Adipocyte (in vitro differentiated cells): ENCODE data around the gene PLSCR4.
"Not testable (repeated sequence)": the region's sequence is repeated elsewhere in the genome, so short reads cannot be mapped to it uniquely, and the experiment has no call there.

ENCODE experiments used
- DNase-seq: peaks from one replicate; pipeline ENCODE4 v3.0.0-alpha.2; 2015; ENCODE audit warnings: low read depth
- H3K27me3 ChIP-seq: replicated peaks from 2 replicates; pipeline ENCODE4 v1.7.0; 2013; ENCODE audit warnings: mild to moderate bottlenecking, low read length, moderate library complexity; ENCODE audit not compliant: control insufficient read depth, insufficient read depth
- H3K36me3 ChIP-seq: 2 replicates; pipeline ENCODE4 v1.7.0; 2013; ENCODE audit warnings: low read length, mild to moderate bottlenecking, moderate library complexity; ENCODE audit not compliant: control insufficient read depth, insufficient read depth, severe bottlenecking
- H3K4me1 ChIP-seq: 2 replicates; pipeline ENCODE4 v1.7.0; 2013; ENCODE audit warnings: mild to moderate bottlenecking, low read length, moderate library complexity; ENCODE audit not compliant: control insufficient read depth, insufficient read depth
- H3K4me3 ChIP-seq: 2 replicates; pipeline ENCODE4 v1.7.0; 2013; ENCODE audit warnings: mild to moderate bottlenecking, low read length, moderate library complexity
- H3K9ac ChIP-seq: 2 replicates; pipeline ENCODE4 v1.7.0; 2013; ENCODE audit warnings: mild to moderate bottlenecking, low read length, moderate library complexity
- H3K9me3 ChIP-seq: 2 replicates; pipeline ENCODE4 v1.7.0; 2013; ENCODE audit warnings: mild to moderate bottlenecking, low read length, moderate library complexity; ENCODE audit not compliant: control insufficient read depth

Gene PLSCR4

DNA sequence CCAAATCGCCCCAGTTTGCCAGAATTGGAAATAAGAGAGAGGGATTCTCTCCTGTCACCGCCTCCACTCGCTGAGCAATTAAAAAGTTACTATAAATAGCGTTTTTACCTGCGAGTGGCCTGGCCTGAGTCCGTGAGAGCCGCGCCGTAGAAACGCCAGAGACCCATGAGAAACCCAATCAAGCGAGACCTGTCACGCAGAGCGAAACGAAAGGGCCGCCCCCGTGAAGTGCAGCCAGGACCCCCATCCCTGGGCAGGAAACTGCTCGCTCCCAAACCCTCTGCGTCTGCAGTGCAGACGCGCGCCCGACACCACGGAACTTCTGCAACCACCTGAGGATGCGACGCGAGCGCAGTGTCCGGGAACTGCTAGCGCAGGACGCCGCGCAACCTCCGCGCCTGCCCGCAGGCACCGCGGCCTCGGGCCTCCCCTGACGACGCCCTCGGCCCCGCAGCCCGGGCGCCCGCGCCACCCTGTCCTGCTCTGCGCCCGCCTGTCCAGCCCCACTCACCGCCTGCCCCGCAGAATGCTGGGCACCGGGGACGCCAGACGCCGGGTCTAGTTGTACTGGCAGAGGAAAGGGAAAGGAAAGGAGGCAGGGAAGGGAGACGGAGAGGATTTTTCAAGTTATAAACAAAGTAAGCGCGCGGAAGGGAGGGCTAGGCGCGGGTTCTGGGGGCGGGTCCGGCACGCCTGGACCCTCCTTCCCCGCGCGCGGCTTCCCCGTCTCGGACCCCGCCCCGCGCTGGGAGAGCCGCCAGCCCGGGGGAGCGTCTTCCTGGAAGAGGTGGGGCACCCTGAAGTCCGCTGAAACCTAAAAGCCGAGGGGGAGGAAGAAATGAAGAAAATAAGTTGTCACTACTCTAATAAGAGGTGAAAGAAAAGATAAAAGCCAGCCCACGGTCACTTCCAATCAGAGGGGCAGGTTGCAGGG is at the start of gene PLSCR4:
PLSCR4 (minus strand) TSS at position 657 of the 934 bp plus-strand sequence. CDS start 29,034 bp downstream, outside the sequence.
- Histone ChIP-seq H3K27me3 (no peaks in the 10 kb centered on the region), H3K9ac (peak within 1 kb of the TSS; percentile 95), H3K4me3 (peak within 1 kb of the TSS; percentile 97), H3K36me3 (no peaks in the 10 kb centered on the region), H3K4me1 (peaks cover 15% of the 10 kb centered on the region), H3K9me3 (peaks cover 6% of the 10 kb centered on the region)
- peak; percentile 77 for DNase-seq

GRCh38 chr3:146293401-146293800 is 42.5 kb upstream of the PLSCR4 start:
- not testable (repeated sequence) for DNase-seq, H3K9ac ChIP-seq, H3K4me1 ChIP-seq, H3K36me3 ChIP-seq, H3K27me3 ChIP-seq, H3K4me3 ChIP-seq, H3K9me3 ChIP-seq

GRCh38 chr3:146283781-146284445 is 33.0 kb upstream of the PLSCR4 start:
- peaks cover 11% of the 10 kb centered on the region for H3K4me1 ChIP-seq
- no peaks in the 10 kb centered on the region for H3K27me3 ChIP-seq
- no peaks in the 10 kb centered on the region for H3K9me3 ChIP-seq
- DNase-seq: no peak
- no peak overlapping the region for H3K9ac ChIP-seq
- H3K36me3 ChIP-seq: no peaks in the 10 kb centered on the region
- H3K4me3 ChIP-seq: no peak overlapping the region

DNA sequence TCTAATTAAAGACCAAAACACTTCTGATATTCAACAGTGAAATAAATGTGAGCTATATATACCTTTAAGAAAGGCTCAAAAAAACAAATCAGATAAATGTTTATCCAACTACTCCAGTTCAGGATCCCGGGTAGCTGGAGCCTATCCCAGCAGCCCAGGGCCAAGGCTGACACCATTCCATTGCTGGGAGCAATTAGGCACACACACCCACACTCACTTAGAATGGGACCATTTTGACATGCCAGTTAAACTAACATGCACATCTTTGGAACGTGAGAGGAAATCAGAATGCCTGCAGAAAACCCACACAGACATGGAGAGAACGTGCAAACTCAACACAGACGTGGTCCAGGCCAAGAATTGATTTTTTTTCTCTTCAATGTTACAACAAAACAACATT is 30.0 kb upstream of the PLSCR4 start:
- Histone ChIP-seq H3K9ac (no peak overlapping the region), H3K4me3 (no peak overlapping the region), H3K36me3 (no peaks in the 10 kb centered on the region), H3K4me1 (peaks cover 29% of the 10 kb centered on the region), H3K9me3 (no peaks in the 10 kb centered on the region), H3K27me3 (no peaks in the 10 kb centered on the region)
- DNase-seq: peak; percentile 63

- Histone ChIP-seq H3K9me3 (no peaks in the 10 kb centered on the region), H3K4me3 (no peak overlapping the region), H3K9ac (no peak overlapping the region), H3K27me3 (no peaks in the 10 kb centered on the region), H3K36me3 (no peaks in the 10 kb centered on the region), H3K4me1 (peaks cover 33% of the 10 kb centered on the region)
- DNase-seq: no peak
These were observed 29.0 kb upstream of the PLSCR4 start for GRCh38 chr3:146279951-146280350.

GRCh38 chr3:146279013-146279412 is 28.1 kb upstream of the PLSCR4 start:
- Histone ChIP-seq H3K27me3 (no peaks in the 10 kb centered on the region), H3K9me3 (no peaks in the 10 kb centered on the region), H3K4me3 (no peak overlapping the region), H3K4me1 (peaks cover 43% of the 10 kb centered on the region), H3K36me3 (no peaks in the 10 kb centered on the region), H3K9ac (no peak overlapping the region)
- DNase-seq: no peak

DNA sequence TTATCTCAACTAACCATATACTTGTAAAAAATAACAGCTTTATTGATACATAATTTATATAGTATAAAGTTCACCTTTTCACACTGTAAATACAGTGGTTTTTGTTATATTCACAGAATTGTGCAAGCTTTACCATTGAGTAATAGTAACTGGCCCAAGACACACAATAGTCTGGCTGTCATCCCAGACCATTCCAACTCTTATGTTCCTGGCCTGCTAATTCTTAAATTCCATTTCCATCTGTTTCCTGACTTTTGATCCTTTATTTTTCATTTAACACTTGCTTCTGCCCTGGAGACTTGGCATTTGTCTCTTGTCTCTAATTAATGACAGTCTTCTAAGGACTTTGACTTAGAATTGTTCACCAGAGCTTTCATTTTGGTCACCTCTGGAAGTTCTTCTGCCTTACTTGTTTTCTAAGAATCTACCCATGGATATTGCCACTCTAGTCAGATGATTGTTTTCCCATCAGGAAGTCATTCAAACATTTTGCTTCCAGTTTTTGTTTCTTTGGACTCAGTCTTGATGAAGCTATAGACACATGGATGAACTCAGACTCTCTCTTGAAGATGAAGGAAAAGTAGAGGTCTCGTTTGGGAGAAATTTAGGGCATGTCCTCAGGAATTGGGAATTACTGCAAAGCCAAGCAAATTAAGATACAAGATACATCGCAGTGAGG is 27.2 kb upstream of the PLSCR4 start:
- H3K4me3 ChIP-seq: peak overlapping the region; percentile 64
- peak; percentile 96 for DNase-seq
- peaks cover 45% of the 10 kb centered on the region for H3K4me1 ChIP-seq
- peak overlapping the region; percentile 54 for H3K9ac ChIP-seq
- no peaks in the 10 kb centered on the region for H3K27me3 ChIP-seq
- no peaks in the 10 kb centered on the region for H3K36me3 ChIP-seq
- H3K9me3 ChIP-seq: no peaks in the 10 kb centered on the region

GRCh38 chr3:146275476-146275875 is 24.6 kb upstream of the PLSCR4 start:
- Histone ChIP-seq H3K36me3 (no peaks in the 10 kb centered on the region), H3K27me3 (no peaks in the 10 kb centered on the region), H3K9me3 (no peaks in the 10 kb centered on the region), H3K9ac (no peak overlapping the region), H3K4me3 (no peak overlapping the region), H3K4me1 (peaks cover 38% of the 10 kb centered on the region)
- no peak for DNase-seq

DNA sequence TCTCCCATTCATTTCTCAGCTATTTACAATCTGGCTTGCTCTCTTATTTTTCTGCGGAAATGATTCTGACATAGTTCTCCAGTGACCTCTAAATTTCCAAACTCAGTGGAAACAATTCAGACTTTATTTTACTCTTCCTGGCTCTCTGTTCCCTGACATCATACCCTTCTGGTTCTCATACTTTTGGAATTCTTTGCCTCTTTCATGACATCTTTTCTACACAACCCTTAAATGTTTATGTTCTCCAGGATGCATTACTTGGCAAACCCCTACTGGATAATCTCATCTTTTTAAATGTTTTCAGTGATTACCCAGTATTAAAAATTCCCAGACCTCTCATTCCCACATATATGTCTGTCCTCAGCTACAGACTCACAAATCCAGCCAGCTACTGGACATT is 23.9 kb upstream of the PLSCR4 start:
- H3K9ac ChIP-seq: peak overlapping the region; percentile 14
- H3K4me1 ChIP-seq: peaks cover 38% of the 10 kb centered on the region
- H3K36me3 ChIP-seq: no peaks in the 10 kb centered on the region
- H3K27me3 ChIP-seq: no peaks in the 10 kb centered on the region
- H3K9me3 ChIP-seq: no peaks in the 10 kb centered on the region
- no peak overlapping the region for H3K4me3 ChIP-seq
- peak; percentile 86 for DNase-seq

DNA sequence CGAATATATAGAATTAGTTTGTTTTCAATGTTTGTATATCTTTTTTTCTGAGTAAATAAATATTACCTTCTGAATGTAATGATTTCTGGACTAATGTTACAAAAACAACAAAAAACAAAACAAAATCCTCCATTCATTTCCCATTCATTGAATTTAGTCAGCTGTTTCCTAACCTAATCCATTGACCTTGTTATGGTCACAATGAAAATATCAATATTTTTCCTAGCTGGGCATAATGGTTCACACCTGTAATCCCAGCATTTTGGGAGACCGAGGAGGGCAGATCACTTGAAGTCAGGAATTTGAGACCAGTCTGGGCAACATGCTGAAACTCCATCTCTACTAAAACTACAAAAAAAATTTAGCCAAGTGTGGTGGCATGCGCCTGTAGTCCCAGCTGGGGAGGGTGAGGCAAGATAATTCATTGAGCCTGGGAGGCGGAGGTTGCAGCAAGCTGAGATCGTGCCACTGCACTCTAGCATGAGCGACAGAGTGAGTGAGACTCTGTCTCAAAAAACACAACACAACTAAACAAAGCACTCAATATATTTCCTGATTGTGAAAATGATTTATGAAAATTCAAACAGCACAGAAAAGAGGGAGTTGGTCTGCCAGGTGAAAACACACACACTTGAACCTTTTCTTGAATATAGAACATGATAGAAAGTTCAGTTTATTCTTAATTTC is 23.0 kb upstream of the PLSCR4 start:
- Histone ChIP-seq H3K4me3 (no peak overlapping the region), H3K27me3 (no peaks in the 10 kb centered on the region), H3K4me1 (peaks cover 33% of the 10 kb centered on the region), H3K36me3 (no peaks in the 10 kb centered on the region), H3K9ac (no peak overlapping the region), H3K9me3 (no peaks in the 10 kb centered on the region)
- no peak for DNase-seq
